DMS 273 treated with DMSO at 0.1 percent for 48 hours (cell line): ENCODE data around the gene PTGER3.
"Not testable (repeated sequence)": the region's sequence is repeated elsewhere in the genome, so short reads cannot be mapped to it uniquely, and the experiment has no call there.

Source experiments
- DNase-seq: peaks from one replicate; lab custom pipeline; 2025; lab: John Stamatoyannopoulos, UW

Gene PTGER3

GRCh38 chr1:70947835-70948234 is 99.8 kb downstream of the PTGER3 start:
- DNase-seq, result no peak

- no peak for DNase-seq
Measured at GRCh38 chr1:70945676-70946075, 101.9 kb downstream of the PTGER3 start.

DNA sequence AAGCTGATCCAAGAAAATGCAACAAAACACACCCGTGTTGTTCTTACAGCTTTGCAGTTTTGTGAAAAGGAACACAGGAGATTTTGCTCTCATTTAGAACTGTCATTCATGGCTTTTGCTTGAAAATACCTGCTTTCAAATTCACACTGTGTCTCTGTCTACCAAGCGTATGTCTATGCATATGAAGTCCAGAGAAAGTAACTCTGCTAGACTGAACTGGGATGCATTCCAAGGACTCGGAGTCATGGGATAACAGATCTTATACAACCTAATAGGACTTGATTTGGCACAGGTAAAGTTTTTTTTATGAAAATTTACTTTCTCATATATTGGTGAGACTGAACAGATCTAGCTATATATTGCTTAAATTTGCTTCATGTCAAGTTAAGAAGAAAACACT is 102.4 kb downstream of the PTGER3 start:
- DNase-seq, result no peak

GRCh38 chr1:70941563-70941962 is 106.1 kb downstream of the PTGER3 start:
- no peak for DNase-seq

DNA sequence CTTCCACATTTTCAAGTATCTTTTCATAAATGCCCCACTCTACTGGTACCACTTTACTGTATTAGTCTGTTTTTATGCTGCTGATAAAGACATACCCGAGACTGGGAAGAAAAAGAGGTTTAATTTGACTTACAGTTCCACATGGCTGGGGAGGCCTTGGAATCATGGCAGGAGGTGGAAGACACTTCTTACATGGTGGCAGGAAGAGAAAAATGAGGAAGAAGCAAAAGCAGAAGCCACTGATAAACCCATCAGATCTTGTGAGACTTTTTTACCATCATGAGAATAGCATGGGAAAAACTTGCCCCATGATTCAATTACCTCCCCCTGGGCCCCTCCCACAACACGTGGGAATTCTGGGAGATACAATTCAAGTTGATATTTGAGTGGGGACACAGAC is 107.2 kb downstream of the PTGER3 start:
- DNase-seq, result not testable (repeated sequence)

GRCh38 chr1:70934194-70934961 is 113.2 kb downstream of the PTGER3 start:
- no peak for DNase-seq

DNA sequence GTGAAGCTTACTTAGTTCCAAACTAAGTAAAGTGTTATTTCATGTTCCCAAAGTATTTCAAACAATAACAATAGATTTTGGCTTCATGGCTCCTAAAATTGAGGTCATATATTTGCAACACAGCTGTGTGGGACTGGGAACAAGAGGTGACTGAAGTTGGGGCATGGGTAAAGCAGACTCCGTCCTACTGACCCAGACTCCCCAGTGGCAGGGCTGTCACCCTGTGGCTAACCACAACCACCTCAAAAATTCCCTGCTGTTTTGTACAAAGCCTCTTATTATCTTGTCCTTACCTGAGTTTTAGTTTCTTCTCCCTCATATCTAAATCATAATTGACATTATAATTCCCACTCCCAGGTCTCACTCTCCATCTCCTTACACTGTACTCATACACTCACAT is 117.6 kb downstream of the PTGER3 start:
- no peak for DNase-seq

DNA sequence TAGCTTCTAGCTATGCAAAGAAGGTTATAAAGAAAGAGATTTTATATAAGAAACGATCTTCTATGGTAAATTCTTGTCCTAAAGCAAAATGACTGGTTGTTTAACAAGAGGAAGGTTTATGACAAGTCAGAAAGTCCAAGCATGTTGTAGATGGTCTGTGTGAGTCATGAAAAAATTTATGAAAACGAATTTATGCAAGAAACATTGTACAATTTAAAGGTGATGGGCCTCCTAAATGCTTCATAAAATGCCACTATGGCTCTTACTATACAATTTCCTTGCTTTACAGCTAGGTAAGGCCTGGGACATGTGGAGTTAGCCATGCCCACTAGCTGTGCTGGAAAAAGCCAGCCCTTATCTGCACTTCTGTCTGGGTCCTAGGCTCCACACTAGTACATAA is 125.4 kb downstream of the PTGER3 start:
- no peak for DNase-seq
